ENCODE measurements around the gene EXOSC7.

GRCh38 chr3:45035441-45036301 lies 59.6 kb downstream of the EXOSC7 start:
- TF ChIP-seq CTCF (IDR thresholded peaks at IDR 0.05; ENCODE audit: insufficient read depth, low read length, poor library complexity, severe bottlenecking) (no peak), EZH2phosphoT487 (conservative IDR thresholded peaks at IDR 0.05; ENCODE audit: low read length) (no peak)

Data from SU-DHL-6 (cell line).